Astrocyte of the hippocampus (primary cell): ENCODE data around the gene IL36B.

Experiments
- DNase-seq: peaks from one replicate; pipeline ENCODE4 v3.0.0; 2011; ENCODE audit warnings: low read depth, low spot score

Gene IL36B

GRCh38 chr2:113076954-113077669 is 24.4 kb upstream of the IL36B start:
- DNase-seq = no peak

GRCh38 chr2:113075600-113075999 is 22.9 kb upstream of the IL36B start:
- DNase-seq = no peak

GRCh38 chr2:113075030-113075429 is 22.4 kb upstream of the IL36B start:
- no peak for DNase-seq

- DNase-seq = no peak
These were observed 20.7 kb upstream of the IL36B start for GRCh38 chr2:113073325-113073834.

- DNase-seq = no peak
These were observed 19.9 kb upstream of the IL36B start for GRCh38 chr2:113072584-113072983.

GRCh38 chr2:113070606-113070975 is 17.9 kb upstream of the IL36B start:
- no peak for DNase-seq

GRCh38 chr2:113069676-113070605 is 17.3 kb upstream of the IL36B start:
- DNase-seq = no peak

GRCh38 chr2:113068706-113069485 is 16.2 kb upstream of the IL36B start:
- DNase-seq = no peak

GRCh38 chr2:113068249-113068648 is 15.6 kb upstream of the IL36B start:
- no peak for DNase-seq

- no peak for DNase-seq
These were observed 15.0 kb upstream of the IL36B start, which contains the start of gene IL1F10 for GRCh38 chr2:113067681-113068080. Gene IL1F10 (plus strand): TSS chr2:113067970. CDS start chr2:113072739, 4,769 bp downstream.

GRCh38 chr2:113064898-113065297 is 12.2 kb upstream of the IL36B start:
- DNase-seq = no peak

GRCh38 chr2:113064281-113064680 is 11.6 kb upstream of the IL36B start:
- no peak for DNase-seq

- DNase-seq = no peak
These were observed 9.5 kb upstream of the IL36B start for GRCh38 chr2:113061896-113062770.

GRCh38 chr2:113061241-113061640 is 8.6 kb upstream of the IL36B start:
- DNase-seq = no peak

GRCh38 chr2:113060796-113061195 is 8.1 kb upstream of the IL36B start:
- no peak for DNase-seq

- no peak for DNase-seq
These were observed 7.7 kb upstream of the IL36B start for GRCh38 chr2:113060396-113060795.

GRCh38 chr2:113058998-113059960 is 6.6 kb upstream of the IL36B start, which contains the start of gene IL36RN:
Gene IL36RN (plus strand): TSS chr2:113059198. CDS start chr2:113059439, 241 bp downstream.
- no peak for DNase-seq

- DNase-seq = no peak
These were observed 5.8 kb upstream of the IL36B start for GRCh38 chr2:113058411-113058994.

GRCh38 chr2:113057117-113057516 is 4.5 kb upstream of the IL36B start:
- DNase-seq = no peak
